Mononuclear cell (primary cell): ENCODE measurements around the gene OXNAD1. TPM values are rescaled to one million over a fixed set of nuclear protein-coding genes. Genes with fewer than 3 reads are reported as not detected.
A peak's percentile ranks its signal among the peaks of the same experiment; 100 is the strongest.

Experiments used
- H3K27me3 ChIP-seq: 2 replicates; pipeline ENCODE4 v1.6.0; 2011; ENCODE audit warnings: low read length, control low read depth; ENCODE audit not compliant: insufficient read depth
- H3K4me1 ChIP-seq: 2 replicates; pipeline ENCODE4 v1.5.1; 2011; ENCODE audit warnings: mild to moderate bottlenecking, low read length, control low read depth; ENCODE audit not compliant: insufficient read depth
- H3K4me3 ChIP-seq: 2 replicates; pipeline ENCODE4 v1.5.1; 2011; ENCODE audit warnings: mild to moderate bottlenecking, low read length, moderate library complexity
- H3K9me3 ChIP-seq: 2 replicates; pipeline ENCODE4 v1.5.1; 2011; ENCODE audit warnings: low read depth, mild to moderate bottlenecking, control low read depth, low read length
- total RNA-seq: library from RNA; depleted of rRNA; stranded (reverse); fragments of >200 nt; gene quantifications from one replicate; pipeline ENCODE4 v1.2.3, GENCODE V29; 2012

Gene OXNAD1, protein sequence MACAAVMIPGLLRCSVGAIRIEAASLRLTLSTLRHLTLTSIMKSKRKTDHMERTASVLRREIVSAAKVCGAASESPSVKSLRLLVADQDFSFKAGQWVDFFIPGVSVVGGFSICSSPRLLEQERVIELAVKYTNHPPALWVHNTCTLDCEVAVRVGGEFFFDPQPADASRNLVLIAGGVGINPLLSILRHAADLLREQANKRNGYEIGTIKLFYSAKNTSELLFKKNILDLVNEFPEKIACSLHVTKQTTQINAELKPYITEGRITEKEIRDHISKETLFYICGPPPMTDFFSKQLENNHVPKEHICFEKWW
- total RNA-seq = 139 TPM

DNA sequence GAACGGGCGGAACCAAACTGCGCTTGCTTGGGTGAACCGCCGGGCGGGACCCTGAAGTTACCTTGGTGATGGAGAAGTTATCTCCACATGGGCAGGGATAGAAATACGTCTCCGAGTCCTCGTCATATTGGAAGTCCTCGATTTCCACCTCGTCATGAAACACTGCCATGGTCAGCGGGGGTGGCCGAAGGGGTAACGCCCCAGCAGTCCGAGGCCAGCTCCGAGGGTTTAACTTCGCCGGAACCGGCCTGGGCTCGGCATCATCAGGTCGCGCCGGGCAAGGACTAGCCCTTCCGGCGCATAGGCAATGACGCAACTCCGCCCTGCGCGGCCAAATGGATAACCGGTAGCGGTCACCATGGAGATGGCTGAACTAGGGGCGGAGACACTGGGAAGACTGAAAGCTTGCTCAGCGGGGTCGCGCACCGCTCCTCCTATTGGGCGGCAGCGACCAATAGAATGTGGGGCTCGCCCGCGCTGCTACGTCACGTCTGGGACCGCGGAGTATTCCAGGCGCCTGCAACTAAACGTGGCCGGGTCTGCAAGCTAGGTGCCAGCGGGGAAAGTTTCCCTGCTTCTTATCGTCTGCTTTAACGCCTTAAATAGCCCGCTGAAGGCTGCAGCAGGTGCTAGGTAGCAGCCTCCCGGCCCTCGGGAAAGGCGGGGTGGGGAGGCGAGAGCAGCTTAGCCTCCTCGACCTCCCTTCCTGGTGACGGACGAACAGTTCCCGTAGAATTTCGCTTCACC is at the start of gene OXNAD1, which contains the start of gene DPH3:
Gene OXNAD1 (plus strand): TSS at position 505 of the 747 bp plus-strand sequence. CDS start 5,741 bp downstream, outside the sequence.
Gene DPH3 (minus strand): TSS at position 236 of the 747 bp plus-strand sequence. CDS start 67 bp downstream, at position 169.
- Histone ChIP-seq H3K9me3 (no peaks in the 10 kb centered on the region), H3K4me3 (peak within 1 kb of the TSS; percentile 64), H3K27me3 (no peaks in the 10 kb centered on the region), H3K4me1 (peaks cover 31% of the 10 kb centered on the region)

DNA sequence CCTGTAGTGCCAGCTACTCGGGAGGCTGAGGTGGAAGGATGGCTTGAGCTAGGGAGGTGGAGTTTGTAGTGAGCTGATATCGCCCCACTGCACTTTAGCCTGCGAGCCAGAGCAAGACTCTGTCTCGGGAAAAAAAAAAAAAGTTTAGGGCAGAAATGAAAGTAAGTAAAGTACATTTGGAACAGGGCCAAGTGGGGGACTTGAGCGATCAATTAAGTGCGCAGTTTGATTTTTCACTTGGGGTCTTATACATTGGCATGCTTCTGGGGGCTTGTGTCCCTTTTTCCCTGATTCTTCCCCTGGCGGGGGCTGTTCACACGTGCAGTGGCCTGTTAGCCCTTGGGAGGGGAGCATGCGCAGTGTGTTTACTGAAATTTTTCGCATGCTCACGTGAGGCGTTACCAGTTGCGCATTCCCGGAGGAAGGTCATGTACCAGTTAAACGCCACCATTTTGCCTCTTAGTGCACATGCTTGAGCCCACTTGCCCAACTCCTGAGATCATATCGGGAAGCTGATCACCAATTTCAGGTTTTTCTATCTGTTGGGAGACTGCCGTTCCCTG is 48.6 kb upstream of the OXNAD1 start:
- H3K4me1 ChIP-seq = no peaks in the 10 kb centered on the region
- no peaks in the 10 kb centered on the region for H3K27me3 ChIP-seq
- no peak overlapping the region for H3K4me3 ChIP-seq
- H3K9me3 ChIP-seq = no peaks in the 10 kb centered on the region

DNA sequence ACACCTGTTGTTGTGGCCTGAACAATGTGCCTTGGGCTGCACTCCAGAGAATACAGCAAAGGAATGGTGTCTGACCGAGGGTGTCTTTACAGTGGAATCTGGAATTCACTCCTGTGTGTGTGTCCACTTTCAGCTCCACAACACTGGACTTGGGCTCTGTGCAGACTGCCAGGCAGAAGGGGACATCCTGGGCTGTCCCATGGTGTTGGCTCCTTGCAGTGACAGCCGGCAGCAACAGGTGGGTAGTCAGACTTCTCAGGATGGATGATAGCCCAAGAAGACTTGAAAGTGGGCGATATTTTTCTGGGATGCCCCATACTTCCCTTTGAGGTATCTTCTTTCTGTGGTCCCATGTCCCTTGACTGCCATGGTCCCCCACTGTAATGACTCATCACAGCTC is 45.2 kb upstream of the OXNAD1 start:
- H3K4me3 ChIP-seq = no peak overlapping the region
- H3K4me1 ChIP-seq = no peaks in the 10 kb centered on the region
- H3K9me3 ChIP-seq = no peaks in the 10 kb centered on the region
- H3K27me3 ChIP-seq = no peaks in the 10 kb centered on the region

DNA sequence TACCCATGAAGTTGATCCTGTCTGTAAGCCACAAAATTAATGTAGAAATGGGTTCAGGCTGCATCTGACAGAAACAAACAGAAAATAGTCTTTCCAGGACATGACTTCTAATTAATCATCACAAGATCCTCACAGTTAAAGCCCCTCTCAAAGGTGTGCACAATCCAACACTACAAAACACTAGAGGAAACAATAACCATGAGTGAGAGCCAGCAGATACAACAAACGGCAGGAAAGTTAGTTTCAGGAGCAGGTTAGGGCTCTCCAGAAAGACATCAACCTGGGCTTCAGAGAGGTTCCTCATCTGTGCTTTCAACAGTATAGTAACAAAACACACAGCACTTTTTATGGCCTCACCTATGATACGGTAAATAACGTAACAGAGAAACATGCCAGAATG is 43.0 kb upstream of the OXNAD1 start:
- Histone ChIP-seq H3K4me1 (no peaks in the 10 kb centered on the region), H3K27me3 (no peaks in the 10 kb centered on the region), H3K4me3 (no peak overlapping the region), H3K9me3 (no peaks in the 10 kb centered on the region)

DNA sequence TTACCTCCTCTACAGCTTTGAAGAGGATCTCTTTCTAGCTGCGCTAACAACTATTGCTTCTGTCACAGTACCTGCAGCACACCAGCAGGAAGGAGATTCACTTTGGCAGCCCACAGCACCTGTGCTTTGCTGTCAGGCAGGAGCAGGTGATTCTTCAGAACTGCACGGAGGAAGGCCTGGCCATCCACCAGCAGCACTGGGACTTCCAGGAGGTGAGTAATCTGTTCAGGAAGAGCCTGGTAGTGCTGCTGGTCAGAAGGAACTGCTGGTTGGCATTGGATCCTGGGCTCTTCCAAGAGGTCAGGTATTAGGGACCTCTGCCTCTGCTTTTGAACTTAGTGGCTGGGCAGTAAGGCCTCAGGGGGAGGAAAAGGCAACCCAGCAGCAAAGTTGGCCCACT is 42.5 kb upstream of the OXNAD1 start:
- Histone ChIP-seq H3K27me3 (no peaks in the 10 kb centered on the region), H3K4me3 (no peak overlapping the region), H3K4me1 (no peaks in the 10 kb centered on the region), H3K9me3 (no peaks in the 10 kb centered on the region)

DNA sequence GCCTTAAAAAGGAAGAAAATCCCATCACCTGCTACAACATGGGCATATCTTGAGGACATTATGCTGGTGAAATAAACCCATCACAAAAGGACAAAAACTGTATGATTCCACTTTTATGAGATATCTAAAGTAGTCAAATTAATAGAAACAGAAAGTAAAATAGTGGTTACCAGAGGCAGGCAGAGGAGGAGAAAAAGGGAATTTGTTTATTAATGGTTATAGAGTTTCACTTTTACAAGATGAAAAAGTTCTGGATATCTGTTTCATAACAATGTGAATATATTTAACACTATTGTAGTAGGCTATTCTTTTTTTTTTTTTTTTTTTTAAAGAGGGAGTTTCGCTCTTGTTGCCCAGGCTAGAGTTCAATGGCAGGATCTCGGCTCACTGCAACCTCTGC is 40.7 kb upstream of the OXNAD1 start:
- no peaks in the 10 kb centered on the region for H3K27me3 ChIP-seq
- H3K9me3 ChIP-seq = no peaks in the 10 kb centered on the region
- no peaks in the 10 kb centered on the region for H3K4me1 ChIP-seq
- no peak overlapping the region for H3K4me3 ChIP-seq

DNA sequence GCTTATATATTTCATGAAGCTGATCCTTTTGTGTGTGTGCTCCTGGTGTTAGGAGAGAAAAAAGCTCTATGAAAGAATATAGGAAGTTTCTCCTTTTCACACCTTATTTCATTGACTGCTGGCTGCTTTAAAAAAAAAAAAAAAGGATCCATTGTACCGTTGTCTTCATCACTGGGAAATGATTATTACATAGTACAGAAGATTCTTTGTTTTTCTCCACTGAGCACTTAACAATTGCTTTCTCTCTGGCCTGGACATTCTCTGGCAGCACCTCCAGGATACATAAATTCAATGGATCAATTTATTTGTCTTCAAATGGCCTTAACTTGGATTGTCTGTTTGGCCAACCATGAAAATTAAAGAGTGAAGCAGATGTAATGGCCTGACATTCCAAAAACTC is 37.4 kb upstream of the OXNAD1 start:
- Histone ChIP-seq H3K4me1 (no peaks in the 10 kb centered on the region), H3K4me3 (no peak overlapping the region), H3K9me3 (no peaks in the 10 kb centered on the region), H3K27me3 (no peaks in the 10 kb centered on the region)

DNA sequence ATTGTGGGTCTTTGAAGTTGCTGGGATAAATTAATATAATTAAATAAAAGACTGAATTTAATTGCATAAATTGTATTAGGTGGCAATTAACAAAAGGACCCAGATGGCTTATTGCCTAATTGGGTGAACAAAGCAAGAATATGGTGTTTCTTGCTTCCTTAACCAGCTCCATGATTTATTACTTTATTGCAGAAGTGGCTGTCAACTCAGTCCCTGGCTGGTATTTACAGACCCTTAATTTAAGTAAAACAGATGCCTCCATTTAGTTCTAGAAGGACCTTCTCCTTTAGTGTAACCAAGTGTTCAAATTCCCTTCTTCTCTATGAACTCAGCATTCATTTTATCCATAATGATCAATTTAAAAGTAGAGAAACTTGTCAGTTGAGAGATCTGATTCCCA is 35.3 kb upstream of the OXNAD1 start:
- H3K9me3 ChIP-seq = no peaks in the 10 kb centered on the region
- H3K4me3 ChIP-seq = no peak overlapping the region

DNA sequence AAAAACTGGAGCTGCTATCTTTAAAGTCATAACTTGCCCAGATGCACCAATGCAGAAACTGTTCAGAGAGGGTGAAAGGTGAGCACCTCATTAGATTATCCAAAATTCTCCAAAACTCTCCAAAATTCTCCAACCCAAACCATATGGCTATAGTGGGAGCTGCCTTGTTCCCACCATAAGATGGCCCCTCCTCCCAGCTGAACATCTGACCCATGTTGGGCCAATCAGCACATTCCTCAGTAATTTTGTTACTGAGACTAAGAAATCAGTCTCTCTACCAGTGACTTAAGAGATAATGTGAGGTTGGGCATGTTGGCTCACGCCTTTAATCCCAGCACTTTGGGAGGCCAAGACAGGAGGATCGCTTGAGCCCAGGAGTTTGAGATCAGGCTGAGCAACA is 33.0 kb upstream of the OXNAD1 start:
- no peaks in the 10 kb centered on the region for H3K9me3 ChIP-seq
- no peak overlapping the region for H3K4me3 ChIP-seq
- H3K4me1 ChIP-seq = no peaks in the 10 kb centered on the region
- H3K27me3 ChIP-seq = no peaks in the 10 kb centered on the region

More for the DNA sequence above, 35.3 kb upstream of the OXNAD1 start:
- H3K4me1 ChIP-seq = no peaks in the 10 kb centered on the region
- no peaks in the 10 kb centered on the region for H3K27me3 ChIP-seq

DNA sequence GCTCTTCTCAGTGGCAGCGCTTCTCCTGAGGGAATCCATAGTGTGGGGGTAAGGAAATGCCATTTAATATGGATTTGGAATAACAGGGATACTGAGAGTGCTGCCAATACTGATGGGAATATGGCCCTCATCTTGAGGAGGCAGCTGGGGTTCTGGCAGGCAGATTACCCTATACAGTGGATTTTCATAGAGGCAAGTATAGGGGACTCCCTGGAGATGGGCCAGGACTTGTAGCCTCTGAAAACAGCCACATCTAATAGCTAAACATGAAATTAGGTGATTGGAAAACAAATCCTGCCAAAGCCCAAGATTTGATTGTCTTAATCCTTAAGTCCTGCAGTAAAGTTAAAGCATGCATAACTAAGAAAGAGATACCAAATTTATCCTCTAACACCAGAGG is 31.2 kb upstream of the OXNAD1 start:
- H3K9me3 ChIP-seq = no peaks in the 10 kb centered on the region
- no peaks in the 10 kb centered on the region for H3K27me3 ChIP-seq
- H3K4me1 ChIP-seq = no peaks in the 10 kb centered on the region
- no peak overlapping the region for H3K4me3 ChIP-seq

DNA sequence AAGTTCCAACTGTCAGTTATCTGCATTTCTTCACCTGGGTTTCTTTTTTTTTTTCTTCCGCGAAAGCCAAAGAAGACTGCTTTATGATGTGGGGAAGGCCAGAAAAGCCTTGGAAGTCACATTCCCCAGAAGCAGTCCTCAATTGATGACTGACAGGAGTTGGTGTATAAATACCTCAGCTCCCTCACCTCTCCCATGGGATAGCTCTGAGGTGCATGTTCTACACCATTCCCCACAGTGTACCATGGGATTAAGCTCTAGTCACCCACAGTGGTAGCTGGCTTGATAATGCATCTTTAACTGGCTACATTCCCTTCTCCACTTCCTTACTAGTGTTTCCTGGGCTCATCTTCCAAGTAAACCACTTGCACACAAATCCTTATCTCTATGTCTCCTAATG is 30.7 kb upstream of the OXNAD1 start:
- no peak overlapping the region for H3K4me3 ChIP-seq
- H3K9me3 ChIP-seq = no peaks in the 10 kb centered on the region
- H3K27me3 ChIP-seq = no peaks in the 10 kb centered on the region
- peaks cover 4% of the 10 kb centered on the region for H3K4me1 ChIP-seq

DNA sequence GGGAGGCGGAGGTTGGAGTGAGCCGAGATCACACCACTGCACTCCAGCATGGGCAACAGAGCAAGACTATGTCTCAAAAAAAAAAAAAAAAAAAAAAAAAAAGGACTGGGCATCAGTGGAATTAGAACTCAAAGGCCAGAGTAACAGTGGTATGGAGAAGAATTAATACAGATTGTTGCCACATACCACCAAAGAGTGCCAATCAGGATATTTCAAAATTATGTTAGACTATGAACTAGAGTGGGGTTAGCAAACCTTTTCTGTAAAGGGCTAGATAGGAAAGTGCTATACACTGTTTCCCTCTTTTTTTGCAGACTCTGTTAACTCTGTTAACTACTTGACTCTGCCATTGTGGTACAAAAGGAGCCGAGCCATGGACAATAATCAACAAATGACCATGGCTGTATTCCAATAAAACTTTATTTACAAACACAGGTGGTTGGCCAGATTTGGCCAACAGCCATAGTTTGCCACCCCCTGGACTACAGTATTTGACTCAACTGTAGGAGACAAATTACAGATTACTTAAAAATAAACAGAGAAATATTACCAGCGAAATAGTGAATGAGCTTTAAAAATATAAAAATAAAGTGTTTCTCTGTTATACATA is 28.9 kb upstream of the OXNAD1 start:
- Histone ChIP-seq H3K9me3 (no peaks in the 10 kb centered on the region), H3K4me1 (peaks cover 21% of the 10 kb centered on the region), H3K27me3 (no peaks in the 10 kb centered on the region), H3K4me3 (no peak overlapping the region)

DNA sequence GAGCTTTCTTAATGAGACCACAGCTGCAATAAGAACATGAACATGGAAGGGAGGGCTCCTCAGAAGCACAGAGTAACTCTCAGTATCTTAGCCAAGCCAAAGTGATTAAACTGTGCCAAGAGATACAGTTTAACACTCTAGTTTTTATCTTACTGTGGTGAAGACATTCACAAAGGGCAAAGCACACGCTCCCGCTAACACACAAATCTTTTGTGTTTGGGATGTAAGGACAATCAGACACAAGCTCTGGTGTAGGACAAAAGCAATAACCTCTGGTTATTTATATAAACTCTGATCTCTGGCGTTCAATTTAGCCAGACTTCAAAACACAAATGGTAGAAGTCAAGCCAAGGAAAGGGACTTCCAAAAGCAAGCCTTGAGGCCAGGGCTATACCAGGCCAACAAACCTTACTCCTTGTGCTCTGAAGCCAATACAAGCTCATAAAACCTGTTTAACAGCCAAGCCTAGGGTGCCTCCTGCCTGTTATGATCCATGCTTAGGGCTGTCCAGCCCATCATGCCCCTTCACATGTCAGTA is 28.1 kb upstream of the OXNAD1 start:
- no peaks in the 10 kb centered on the region for H3K9me3 ChIP-seq
- no peaks in the 10 kb centered on the region for H3K27me3 ChIP-seq
- no peak overlapping the region for H3K4me3 ChIP-seq
- peaks cover 21% of the 10 kb centered on the region for H3K4me1 ChIP-seq

DNA sequence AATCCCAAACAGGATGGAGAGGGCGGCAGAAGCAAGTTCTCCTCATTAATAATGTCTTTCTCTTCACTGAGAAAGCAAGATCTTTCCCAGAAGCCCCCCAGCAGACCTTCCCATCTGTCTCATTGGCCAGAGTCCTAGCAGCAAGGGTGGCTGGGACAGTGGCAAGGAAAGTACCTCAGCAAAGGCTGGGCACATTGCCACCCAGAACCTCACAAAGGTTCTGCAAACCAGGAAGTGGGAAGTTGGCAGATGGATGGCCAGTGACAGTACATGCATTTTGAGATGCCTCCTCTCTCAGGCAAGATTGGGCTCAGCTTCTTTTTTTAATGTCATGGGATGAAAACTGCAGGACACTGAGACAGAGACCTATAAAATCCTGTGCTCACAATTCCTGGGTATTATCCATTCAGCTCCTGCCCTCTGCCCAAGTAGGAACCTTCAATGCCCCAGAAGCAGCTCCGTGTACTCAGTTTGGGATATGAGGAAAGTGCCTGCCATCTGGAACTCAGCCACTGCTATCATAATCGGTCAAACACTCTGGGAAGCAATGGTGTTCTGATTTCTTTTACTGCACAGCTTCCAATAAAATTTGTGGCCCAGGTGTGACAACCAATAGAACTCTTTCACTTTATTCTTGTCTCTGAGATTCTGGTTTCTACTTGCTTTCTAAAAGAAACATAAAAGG is 25.8 kb upstream of the OXNAD1 start:
- no peaks in the 10 kb centered on the region for H3K27me3 ChIP-seq
- no peak overlapping the region for H3K4me3 ChIP-seq
- no peaks in the 10 kb centered on the region for H3K9me3 ChIP-seq
- peaks cover 21% of the 10 kb centered on the region for H3K4me1 ChIP-seq
